GM06990 (cell line): Measurements from ENCODE around the gene CES3.
A peak's percentile ranks its signal among the peaks of the same experiment; 100 is the strongest.

Experiments used
- DNase-seq: peaks from one replicate; pipeline ENCODE4 v3.0.0-alpha.2; 2011; ENCODE audit not compliant: insufficient read length; ENCODE audit errors: extremely low read depth
- H3K27me3 ChIP-seq: replicated peaks from 2 replicates; pipeline ENCODE4 v1.6.0; 2011; ENCODE audit warnings: low read length; ENCODE audit not compliant: control insufficient read depth, insufficient read depth
- H3K36me3 ChIP-seq: 2 replicates; pipeline ENCODE4 v1.5.1; 2011; ENCODE audit warnings: low read length; ENCODE audit not compliant: control insufficient read depth, insufficient read depth
- H3K4me3 ChIP-seq: replicated peaks from 2 replicates; pipeline ENCODE4 v1.5.1; 2011; ENCODE audit warnings: low read depth, mild to moderate bottlenecking, control low read depth, low read length
- CTCF ChIP-seq: IDR thresholded peaks from 2 replicates; pipeline ENCODE4 v1.5.1; 2011; ENCODE audit warnings: low read length, control low read depth, mild to moderate bottlenecking, inconsistent platforms; ENCODE audit not compliant: insufficient read depth, poor library complexity, severe bottlenecking

Gene CES3

GRCh38 chr16:67013233-67013822 lies 52.3 kb downstream of the CES3 start:
- DNase-seq, result no peak
- Histone ChIP-seq H3K36me3 (no peaks in the 10 kb centered on the region), H3K4me3 (peak overlapping the region; percentile 44), H3K27me3 (no peaks in the 10 kb centered on the region)
- no peak for TF ChIP-seq CTCF

- Histone ChIP-seq H3K27me3 (no peaks in the 10 kb centered on the region), H3K36me3 (no peaks in the 10 kb centered on the region), H3K4me3 (peak overlapping the region; percentile 44)
- DNase-seq, result peak; percentile 73
- TF ChIP-seq CTCF, result peak; percentile 19
Measured at GRCh38 chr16:67013823-67014633, 53.0 kb downstream of the CES3 start.

GRCh38 chr16:67014634-67015312 lies 53.7 kb downstream of the CES3 start:
- TF ChIP-seq CTCF, result no peak
- no peaks in the 10 kb centered on the region for H3K36me3 ChIP-seq
- H3K27me3 ChIP-seq, result no peaks in the 10 kb centered on the region
- no peak for DNase-seq
- no peak overlapping the region; the same call in 1 of the 2 replicates for H3K4me3 ChIP-seq

- no peak overlapping the region for H3K4me3 ChIP-seq
- no peak for DNase-seq
- no peaks in the 10 kb centered on the region for H3K27me3 ChIP-seq
- no peak for TF ChIP-seq CTCF
- H3K36me3 ChIP-seq, result no peaks in the 10 kb centered on the region
Measured at GRCh38 chr16:67015313-67015731, 54.3 kb downstream of the CES3 start.

GRCh38 chr16:67016143-67016542 lies 55.1 kb downstream of the CES3 start:
- DNase-seq, result no peak
- TF ChIP-seq CTCF, result no peak
- Histone ChIP-seq H3K36me3 (no peaks in the 10 kb centered on the region), H3K27me3 (no peaks in the 10 kb centered on the region), H3K4me3 (no peak overlapping the region)
